IMR-90 (cell line): ENCODE measurements around the gene TJP3.

Source experiments
- ELK1 ChIP-seq: fragments of 150-350 bp; IDR thresholded peaks from 2 replicates; pipeline ENCODE4 v1.6.1; 2016; ENCODE audit warnings: low read depth, mild to moderate bottlenecking, low read length, moderate library complexity, borderline replicate concordance
- FOS ChIP-seq: fragments of 150-350 bp; IDR thresholded peaks from 2 replicates; pipeline ENCODE4 v1.6.1; 2016; ENCODE audit warnings: low read depth, low read length
- POLR2A ChIP-seq: IDR thresholded peaks from 2 replicates; pipeline ENCODE4 v1.6.1; 2012; ENCODE audit warnings: mild to moderate bottlenecking, low read depth, low read length
- RAD21 ChIP-seq: IDR thresholded peaks from 2 replicates; pipeline ENCODE4 v1.6.1; 2012; ENCODE audit warnings: low read length, improper control_type of control experiment
- RFX5 ChIP-seq: IDR thresholded peaks from 2 replicates; pipeline ENCODE4 v1.8.0; 2012; ENCODE audit warnings: low read depth, mild to moderate bottlenecking, low read length, moderate library complexity
- SMC3 ChIP-seq: fragments of 150-350 bp; IDR thresholded peaks from 2 replicates; pipeline ENCODE4 v1.6.1; 2016; ENCODE audit warnings: low read depth, mild to moderate bottlenecking, antibody characterized with exemption, low read length, moderate library complexity
- TF ChIP-seq, protein P1 (sequence below): conservative IDR thresholded peaks from 2 replicates; pipeline ENCODE4 v1.5.1; 2012; ENCODE audit warnings: mild to moderate bottlenecking, low read depth, low read length, improper control_type of control experiment
- TF ChIP-seq, protein P2 (sequence below): fragments of 150-350 bp; IDR thresholded peaks from 2 replicates; pipeline ENCODE4 v1.6.1; 2017; ENCODE audit warnings: mild to moderate bottlenecking, antibody characterized with exemption, low read length, low read depth

GRCh38 chr19:3673506-3674439, 34.4 kb upstream of the TJP3 start:
- TF ChIP-seq, protein P1, sequence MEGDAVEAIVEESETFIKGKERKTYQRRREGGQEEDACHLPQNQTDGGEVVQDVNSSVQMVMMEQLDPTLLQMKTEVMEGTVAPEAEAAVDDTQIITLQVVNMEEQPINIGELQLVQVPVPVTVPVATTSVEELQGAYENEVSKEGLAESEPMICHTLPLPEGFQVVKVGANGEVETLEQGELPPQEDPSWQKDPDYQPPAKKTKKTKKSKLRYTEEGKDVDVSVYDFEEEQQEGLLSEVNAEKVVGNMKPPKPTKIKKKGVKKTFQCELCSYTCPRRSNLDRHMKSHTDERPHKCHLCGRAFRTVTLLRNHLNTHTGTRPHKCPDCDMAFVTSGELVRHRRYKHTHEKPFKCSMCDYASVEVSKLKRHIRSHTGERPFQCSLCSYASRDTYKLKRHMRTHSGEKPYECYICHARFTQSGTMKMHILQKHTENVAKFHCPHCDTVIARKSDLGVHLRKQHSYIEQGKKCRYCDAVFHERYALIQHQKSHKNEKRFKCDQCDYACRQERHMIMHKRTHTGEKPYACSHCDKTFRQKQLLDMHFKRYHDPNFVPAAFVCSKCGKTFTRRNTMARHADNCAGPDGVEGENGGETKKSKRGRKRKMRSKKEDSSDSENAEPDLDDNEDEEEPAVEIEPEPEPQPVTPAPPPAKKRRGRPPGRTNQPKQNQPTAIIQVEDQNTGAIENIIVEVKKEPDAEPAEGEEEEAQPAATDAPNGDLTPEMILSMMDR, result no peak
- TF ChIP-seq POLR2A (no peak), SMC3 (no peak), RAD21 (no peak), ELK1 (no peak), RFX5 (no peak), FOS (no peak)
- TF ChIP-seq, protein P2, sequence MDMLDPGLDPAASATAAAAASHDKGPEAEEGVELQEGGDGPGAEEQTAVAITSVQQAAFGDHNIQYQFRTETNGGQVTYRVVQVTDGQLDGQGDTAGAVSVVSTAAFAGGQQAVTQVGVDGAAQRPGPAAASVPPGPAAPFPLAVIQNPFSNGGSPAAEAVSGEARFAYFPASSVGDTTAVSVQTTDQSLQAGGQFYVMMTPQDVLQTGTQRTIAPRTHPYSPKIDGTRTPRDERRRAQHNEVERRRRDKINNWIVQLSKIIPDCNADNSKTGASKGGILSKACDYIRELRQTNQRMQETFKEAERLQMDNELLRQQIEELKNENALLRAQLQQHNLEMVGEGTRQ, result no peak
